Measurements from ENCODE around the gene HCFC1R1.
A peak's percentile ranks its signal among the peaks of the same experiment; 100 is the strongest.

The HCFC1R1 gene

GRCh38 chr16:3004319-3004718 lies 19.4 kb downstream of the HCFC1R1 start:
- Histone ChIP-seq H2BK120ac (ENCODE audit: low read depth, low read length) (no peak overlapping the region), H3K23ac (ENCODE audit: low read depth, low read length, poor library complexity) (no peak overlapping the region), H4K8ac (ENCODE audit: low read depth, low read length) (no peak overlapping the region), H3K27me3 (ENCODE audit: control insufficient read depth in 3 of 3, insufficient read depth in 3 of 3, low read depth in 1 of 3, low read length in 3 of 3) (peaks cover 22 to 58% (median 49%) of the 10 kb centered on the region in 3 experiments), H3K9me3 (replicated peaks in 1 of 2; ENCODE audit: control insufficient read depth in 2 of 2, insufficient read depth in 1 of 2, low read depth in 1 of 2, low read length in 2 of 2) (no peaks in the 10 kb centered on the region), H2BK15ac (ENCODE audit: low read length) (no peak overlapping the region), H2AK5ac (ENCODE audit: low read depth, low read length) (no peak overlapping the region), H2AFZ (ENCODE audit: low read length) (no peak overlapping the region), H3K9ac (ENCODE audit: low read depth, low read length, poor library complexity) (no peak overlapping the region), H3K79me1 (ENCODE audit: low read depth, low read length) (no peaks in the 10 kb centered on the region), H3K18ac (ENCODE audit: low read length) (no peak overlapping the region), H4K91ac (ENCODE audit: low read depth, low read length, poor library complexity) (no peak overlapping the region), H3K14ac (ENCODE audit: low read length) (no peak overlapping the region), H3K27ac (replicated peaks; ENCODE audit: low read length) (no peak overlapping the region), H3K4me1 (ENCODE audit: control insufficient read depth in 2 of 2, insufficient read depth in 1 of 2, low read depth in 1 of 2, low read length in 2 of 2) (peaks cover 12 to 16% of the 10 kb centered on the region in 2 donors), H3K4me2 (ENCODE audit: insufficient read depth, low read length, poor library complexity, severe bottlenecking) (peak overlapping the region; percentile 57), H3K4me3 (ENCODE audit: low read length in 2 of 2) (peak overlapping the region; percentile 32 to 56), H2BK5ac (ENCODE audit: low read length) (no peak overlapping the region), H2BK12ac (ENCODE audit: low read length) (no peak overlapping the region), H3K4ac (ENCODE audit: low read length) (no peak overlapping the region), H3K36me3 (replicated peaks in 1 of 2; ENCODE audit: control insufficient read depth in 2 of 2, insufficient read depth in 2 of 2, low read length in 2 of 2) (no peaks in the 10 kb centered on the region)
- DNase-seq (ENCODE audit: low spot score) = no peak
- no CpG with 5 or more reads among the region's 67 CpGs for WGBS, 2 donors (ENCODE audit: extremely low coverage in 2 of 2, insufficient read length in 2 of 2, insufficient replicate concordance in 1 of 2)

- Histone ChIP-seq H2BK5ac (ENCODE audit: low read length) (no peak overlapping the region), H3K4me1 (ENCODE audit: control insufficient read depth in 2 of 2, insufficient read depth in 1 of 2, low read depth in 1 of 2, low read length in 2 of 2) (peaks cover 12 to 14% of the 10 kb centered on the region in 2 donors), H2BK15ac (ENCODE audit: low read length) (no peak overlapping the region), H3K4ac (ENCODE audit: low read length) (no peak overlapping the region), H3K27me3 (ENCODE audit: control insufficient read depth in 3 of 3, insufficient read depth in 3 of 3, low read depth in 1 of 3, low read length in 3 of 3) (peaks cover 20 to 64% (median 43%) of the 10 kb centered on the region in 3 experiments), H3K4me2 (ENCODE audit: insufficient read depth, low read length, poor library complexity, severe bottlenecking) (peak overlapping the region; percentile 57), H4K8ac (ENCODE audit: low read depth, low read length) (no peak overlapping the region), H3K36me3 (replicated peaks in 1 of 2; ENCODE audit: control insufficient read depth in 2 of 2, insufficient read depth in 2 of 2, low read length in 2 of 2) (no peaks in the 10 kb centered on the region), H3K23ac (ENCODE audit: low read depth, low read length, poor library complexity) (no peak overlapping the region), H3K9ac (ENCODE audit: low read depth, low read length, poor library complexity) (no peak overlapping the region), H3K9me3 (replicated peaks in 1 of 2; ENCODE audit: control insufficient read depth in 2 of 2, insufficient read depth in 1 of 2, low read depth in 1 of 2, low read length in 2 of 2) (no peaks in the 10 kb centered on the region), H3K4me3 (ENCODE audit: low read length in 2 of 2) (peak overlapping the region in 1 of 2 donors; percentile 32), H2BK12ac (ENCODE audit: low read length) (no peak overlapping the region), H3K18ac (ENCODE audit: low read length) (peak overlapping the region; percentile 64), H4K91ac (ENCODE audit: low read depth, low read length, poor library complexity) (no peak overlapping the region), H3K27ac (replicated peaks; ENCODE audit: low read length) (no peak overlapping the region), H3K14ac (ENCODE audit: low read length) (no peak overlapping the region), H2BK120ac (ENCODE audit: low read depth, low read length) (no peak overlapping the region), H3K79me1 (ENCODE audit: low read depth, low read length) (no peaks in the 10 kb centered on the region), H2AK5ac (ENCODE audit: low read depth, low read length) (no peak overlapping the region), H2AFZ (ENCODE audit: low read length) (peak overlapping the region; percentile 81)
- peak; percentile 96 for DNase-seq (ENCODE audit: low spot score)
- WGBS, 2 donors (ENCODE audit: extremely low coverage in 2 of 2, insufficient read length in 2 of 2, insufficient replicate concordance in 1 of 2) = no CpG with 5 or more reads among the region's 58 CpGs
These were observed 20.0 kb downstream of the HCFC1R1 start for GRCh38 chr16:3003582-3004270.

GRCh38 chr16:3001316-3001715 lies 22.4 kb downstream of the HCFC1R1 start:
- H3K14ac ChIP-seq (ENCODE audit: low read length) = no peak overlapping the region
- H3K36me3 ChIP-seq (replicated peaks in 1 of 2; ENCODE audit: control insufficient read depth in 2 of 2, insufficient read depth in 2 of 2, low read length in 2 of 2) = no peaks in the 10 kb centered on the region
- H3K9ac ChIP-seq (ENCODE audit: low read depth, low read length, poor library complexity) = peak overlapping the region; percentile 78
- peaks cover 2% of the 10 kb centered on the region for H3K79me1 ChIP-seq (ENCODE audit: low read depth, low read length)
- peak overlapping the region; percentile 10 for H2BK12ac ChIP-seq (ENCODE audit: low read length)
- WGBS, 2 donors (ENCODE audit: extremely low coverage in 2 of 2, insufficient read length in 2 of 2, insufficient replicate concordance in 1 of 2) = no CpG with 5 or more reads among the region's 12 CpGs
- no peak overlapping the region for H2AFZ ChIP-seq (ENCODE audit: low read length)
- no peaks in the 10 kb centered on the region for H3K9me3 ChIP-seq (replicated peaks in 1 of 2; ENCODE audit: control insufficient read depth in 2 of 2, insufficient read depth in 1 of 2, low read depth in 1 of 2, low read length in 2 of 2)
- H2BK15ac ChIP-seq (ENCODE audit: low read length) = peak overlapping the region; percentile 81
- H3K27ac ChIP-seq (replicated peaks; ENCODE audit: low read length) = no peak overlapping the region
- H4K8ac ChIP-seq (ENCODE audit: low read depth, low read length) = no peak overlapping the region
- H3K4me2 ChIP-seq (ENCODE audit: insufficient read depth, low read length, poor library complexity, severe bottlenecking) = no peak overlapping the region
- H2AK5ac ChIP-seq (ENCODE audit: low read depth, low read length) = peak overlapping the region; percentile 90
- peaks cover 0 to 2% of the 10 kb centered on the region in 2 donors for H3K4me1 ChIP-seq (ENCODE audit: control insufficient read depth in 2 of 2, insufficient read depth in 1 of 2, low read depth in 1 of 2, low read length in 2 of 2)
- no peak overlapping the region for H2BK120ac ChIP-seq (ENCODE audit: low read depth, low read length)
- H4K91ac ChIP-seq (ENCODE audit: low read depth, low read length, poor library complexity) = no peak overlapping the region
- H3K18ac ChIP-seq (ENCODE audit: low read length) = peak overlapping the region; percentile 57
- peak overlapping the region; percentile 12 for H3K23ac ChIP-seq (ENCODE audit: low read depth, low read length, poor library complexity)
- H2BK5ac ChIP-seq (ENCODE audit: low read length) = no peak overlapping the region
- H3K27me3 ChIP-seq (ENCODE audit: control insufficient read depth in 3 of 3, insufficient read depth in 3 of 3, low read depth in 1 of 3, low read length in 3 of 3) = peaks cover 7 to 70% (median 19%) of the 10 kb centered on the region in 3 experiments
- H3K4ac ChIP-seq (ENCODE audit: low read length) = peak overlapping the region; percentile 37
- no peak for DNase-seq (ENCODE audit: low spot score)
- H3K4me3 ChIP-seq (ENCODE audit: low read length in 2 of 2) = no peak overlapping the region

GRCh38 chr16:3000540-3000939 lies 23.2 kb downstream of the HCFC1R1 start:
- Histone ChIP-seq H2BK5ac (ENCODE audit: low read length) (no peak overlapping the region), H3K9me3 (replicated peaks in 1 of 2; ENCODE audit: control insufficient read depth in 2 of 2, insufficient read depth in 1 of 2, low read depth in 1 of 2, low read length in 2 of 2) (no peaks in the 10 kb centered on the region), H3K18ac (ENCODE audit: low read length) (no peak overlapping the region), H4K8ac (ENCODE audit: low read depth, low read length) (no peak overlapping the region), H3K36me3 (replicated peaks in 1 of 2; ENCODE audit: control insufficient read depth in 2 of 2, insufficient read depth in 2 of 2, low read length in 2 of 2) (no peaks in the 10 kb centered on the region), H3K27ac (replicated peaks; ENCODE audit: low read length) (no peak overlapping the region), H3K14ac (ENCODE audit: low read length) (no peak overlapping the region), H3K79me1 (ENCODE audit: low read depth, low read length) (peaks cover 2% of the 10 kb centered on the region), H2BK15ac (ENCODE audit: low read length) (peak overlapping the region; percentile 81), H4K91ac (ENCODE audit: low read depth, low read length, poor library complexity) (no peak overlapping the region), H2AFZ (ENCODE audit: low read length) (no peak overlapping the region), H3K9ac (ENCODE audit: low read depth, low read length, poor library complexity) (peak overlapping the region; percentile 63), H3K4me2 (ENCODE audit: insufficient read depth, low read length, poor library complexity, severe bottlenecking) (no peak overlapping the region), H3K4me1 (ENCODE audit: control insufficient read depth in 2 of 2, insufficient read depth in 1 of 2, low read depth in 1 of 2, low read length in 2 of 2) (peaks cover 0 to 2% of the 10 kb centered on the region in 2 donors), H3K23ac (ENCODE audit: low read depth, low read length, poor library complexity) (peak overlapping the region; percentile 12), H2BK120ac (ENCODE audit: low read depth, low read length) (no peak overlapping the region), H2BK12ac (ENCODE audit: low read length) (no peak overlapping the region), H3K4me3 (ENCODE audit: low read length in 2 of 2) (no peak overlapping the region), H3K27me3 (ENCODE audit: control insufficient read depth in 3 of 3, insufficient read depth in 3 of 3, low read depth in 1 of 3, low read length in 3 of 3) (peaks cover 4 to 70% (median 12%) of the 10 kb centered on the region in 3 experiments), H2AK5ac (ENCODE audit: low read depth, low read length) (peak overlapping the region; percentile 81), H3K4ac (ENCODE audit: low read length) (no peak overlapping the region)
- no CpG with 5 or more reads among the region's 4 CpGs for WGBS, 2 donors (ENCODE audit: extremely low coverage in 2 of 2, insufficient read length in 2 of 2, insufficient replicate concordance in 1 of 2)
- DNase-seq (ENCODE audit: low spot score) = no peak

Data from neuronal stem cell (in vitro differentiated cells).